Ovary (tissue), 9 donors: ENCODE measurements around the gene OPCML. TPM values are rescaled to one million over a fixed set of nuclear protein-coding genes. Genes with fewer than 3 reads are reported as not detected.

Experiments
- DNase-seq, 5 donors: peaks; one replicate each; pipeline ENCODE4 v3.0.0-alpha.2; 2019 to 2020
- H3K27ac ChIP-seq, 2 donors: fragments of 200-600 bp; one replicate each; pipeline versions ENCODE4 v1.5.1 to v1.8.0; 2019 to 2022
- H3K27me3 ChIP-seq: fragments of 200-600 bp; one replicate; pipeline ENCODE4 v1.8.0; 2022
- H3K36me3 ChIP-seq: fragments of 200-600 bp; sonication (generic); one replicate; pipeline ENCODE4 v1.5.1; 2019
- H3K4me1 ChIP-seq: one replicate; pipeline ENCODE4 v1.8.1; 2013; ENCODE audit warnings: mild to moderate bottlenecking, moderate library complexity; ENCODE audit not compliant: insufficient read depth
- H3K4me3 ChIP-seq: fragments of 200-600 bp; sonication (generic); one replicate; pipeline ENCODE4 v1.5.1; 2017
- H3K9me3 ChIP-seq, 2 donors: fragments of 200-600 bp in 1 of 2; sonication (generic) in 1 of 2; one replicate each; pipeline versions ENCODE4 v1.5.1 to v1.8.1; 2013 to 2019; ENCODE audit warnings: mild to moderate bottlenecking in 1 of 2, moderate library complexity in 1 of 2
- EP300 ChIP-seq: sonication (generic); formaldehyde crosslinking; IDR thresholded peaks from one replicate; pipeline ENCODE4 v1.6.1; 2017; ENCODE audit warnings: antibody characterized with exemption
- POLR2A ChIP-seq: fragments of 450-650 bp; IDR thresholded peaks from one replicate; pipeline ENCODE4 v1.6.1; 2017; ENCODE audit warnings: antibody characterized with exemption, mild to moderate bottlenecking, moderate library complexity
- WGBS, 3 donors: extraction: QIAGEN DNeasy Blood & Tissue Kit in 1 of 3; methylation state at CpG; one replicate each; pipeline versions ENCODE4 v1.1.5 to v1.1.7; 2013 to 2017; 5-methylcytosine and 5-hydroxymethylcytosine counted together
- intact Hi-C, 4 donors: fragments of 100-400 bp; cut with DNase I; formaldehyde crosslinking; loops; one replicate each; pipeline versions ENCODE4 v1.11.0 to v1.15.1; 2022 to 2023
- polyA plus RNA-seq, 2 donors: library from polyadenylated mRNA; stranded (reverse); fragments of 200-250 nt in 1 of 2; fragments of 350-450 nt in 1 of 2; fragmentation: Illumina TruSeq in 1 of 2; extraction: RNeasy Lipid Tissue Mini Kit (QIAGEN cat#74804) in 1 of 2; gene quantifications; one replicate each; pipeline ENCODE4 v1.2.3, GENCODE V29; 2013 to 2014
- total RNA-seq, 7 donors: library from RNA; depleted of rRNA in 2 of 7; stranded (reverse); fragments of >200 nt in 2 of 7; fragmentation: NEBNext Ultra II Directional in 3 of 7; extraction: Animal tissue kit (Norgen Biotek cat#: 25700) in 3 of 7; gene quantifications; one replicate each; pipeline versions ENCODE4 v1.1.0 to v1.2.4, GENCODE V29; 2016 to 2023
- TF ChIP-seq, protein P1 (sequence below), 3 donors: fragments of 450-650 bp in 2 of 3; fragments of 200-600 bp in 1 of 3; IDR thresholded peaks; one replicate each; pipeline versions ENCODE4 v1.5.1 to v1.8.0; 2016 to 2022; ENCODE audit warnings: antibody characterized with exemption in 3 of 3, mild to moderate bottlenecking in 1 of 3
- donor health status: DM: no; HTN: no; CAD: no; lungs with moderate emphysema.
- donor health status: DM: no; HTN: no; CAD: no.
- donor health status: Bipolar disorder and iron deficiency.
- donor health status: DM: yes; HTN: yes; CAD: no.
- donor health status: DM: no; HTN: no; CAD: no.
- donor health status: DM: yes; HTN: yes; CAD: no.

The OPCML gene
- total and polyA plus RNA-seq, 9 donors, result under 0.01 to 2.8 (median 0.32) TPM; not detected in 2

DNA sequence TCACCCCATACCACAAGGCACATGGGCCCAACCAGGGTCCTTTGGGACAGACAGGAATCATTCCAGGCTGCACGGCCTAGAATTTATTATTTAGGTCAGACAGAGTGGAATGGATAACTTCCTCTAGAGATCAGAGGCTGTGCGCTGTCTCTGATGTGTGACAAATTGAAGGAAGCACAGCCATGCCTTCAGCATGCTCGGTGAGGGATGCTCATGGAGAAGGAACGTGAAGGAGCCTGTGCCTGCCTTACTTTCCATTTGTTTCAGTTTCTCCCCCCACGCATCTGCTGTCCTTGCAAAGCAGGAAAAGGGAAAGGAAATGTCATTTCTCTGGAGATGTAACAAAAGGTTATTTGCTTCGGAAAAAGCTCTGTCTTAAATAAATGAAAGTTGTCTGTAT, 644.1 kb downstream of the OPCML start:
- H3K4me1 ChIP-seq, result no peaks in the 10 kb centered on the region
- TF ChIP-seq POLR2A, result no peak
- TF ChIP-seq EP300, result no peak
- TF ChIP-seq, protein P1, sequence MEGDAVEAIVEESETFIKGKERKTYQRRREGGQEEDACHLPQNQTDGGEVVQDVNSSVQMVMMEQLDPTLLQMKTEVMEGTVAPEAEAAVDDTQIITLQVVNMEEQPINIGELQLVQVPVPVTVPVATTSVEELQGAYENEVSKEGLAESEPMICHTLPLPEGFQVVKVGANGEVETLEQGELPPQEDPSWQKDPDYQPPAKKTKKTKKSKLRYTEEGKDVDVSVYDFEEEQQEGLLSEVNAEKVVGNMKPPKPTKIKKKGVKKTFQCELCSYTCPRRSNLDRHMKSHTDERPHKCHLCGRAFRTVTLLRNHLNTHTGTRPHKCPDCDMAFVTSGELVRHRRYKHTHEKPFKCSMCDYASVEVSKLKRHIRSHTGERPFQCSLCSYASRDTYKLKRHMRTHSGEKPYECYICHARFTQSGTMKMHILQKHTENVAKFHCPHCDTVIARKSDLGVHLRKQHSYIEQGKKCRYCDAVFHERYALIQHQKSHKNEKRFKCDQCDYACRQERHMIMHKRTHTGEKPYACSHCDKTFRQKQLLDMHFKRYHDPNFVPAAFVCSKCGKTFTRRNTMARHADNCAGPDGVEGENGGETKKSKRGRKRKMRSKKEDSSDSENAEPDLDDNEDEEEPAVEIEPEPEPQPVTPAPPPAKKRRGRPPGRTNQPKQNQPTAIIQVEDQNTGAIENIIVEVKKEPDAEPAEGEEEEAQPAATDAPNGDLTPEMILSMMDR (IDR thresholded peaks at IDR 0.05), result no peak
- H3K27ac ChIP-seq, result no peak overlapping the region
- intact Hi-C loops, result no loop called here
- H3K9me3 ChIP-seq, result no peaks in the 10 kb centered on the region
- H3K27me3 ChIP-seq, result no peaks in the 10 kb centered on the region
- no peak overlapping the region for H3K4me3 ChIP-seq
- H3K36me3 ChIP-seq, result no peaks in the 10 kb centered on the region
- WGBS, 3 donors, result 35 to 58% (median 48%) methylated on average over 6 of the region's 6 CpGs
- DNase-seq, result no peak

DNA sequence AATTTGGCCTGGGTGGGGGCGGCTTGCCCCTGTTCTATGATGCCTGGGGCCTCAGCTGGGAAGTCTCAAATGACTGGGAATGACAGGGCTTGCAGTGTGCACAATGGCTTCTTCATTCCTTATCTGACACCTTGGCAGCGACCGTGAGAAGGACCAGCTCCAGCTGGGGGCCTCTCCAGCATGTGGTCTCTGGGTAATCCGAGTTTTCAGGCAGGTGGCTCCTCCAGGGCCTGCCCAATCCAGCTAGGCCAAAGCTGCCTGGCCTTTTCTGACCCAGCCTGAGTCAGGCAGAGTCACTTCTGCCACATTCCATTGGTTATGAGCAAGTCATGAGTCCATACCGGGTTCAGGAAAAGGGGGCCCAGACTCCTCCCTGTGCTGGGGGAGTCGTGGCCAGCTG, 646.0 kb downstream of the OPCML start:
- TF ChIP-seq EP300, result no peak
- TF ChIP-seq, protein P1 (IDR thresholded peaks at IDR 0.05), result no peak
- TF ChIP-seq POLR2A, result no peak
- Histone ChIP-seq H3K27me3 (no peaks in the 10 kb centered on the region), H3K27ac (no peak overlapping the region), H3K9me3 (no peaks in the 10 kb centered on the region), H3K4me3 (no peak overlapping the region), H3K36me3 (no peaks in the 10 kb centered on the region), H3K4me1 (no peaks in the 10 kb centered on the region)
- intact Hi-C loops, result no loop called here
- WGBS, 3 donors, result 42 to 59% (median 47%) methylated on average over 6 of the region's 6 CpGs
- DNase-seq, result no peak

DNA sequence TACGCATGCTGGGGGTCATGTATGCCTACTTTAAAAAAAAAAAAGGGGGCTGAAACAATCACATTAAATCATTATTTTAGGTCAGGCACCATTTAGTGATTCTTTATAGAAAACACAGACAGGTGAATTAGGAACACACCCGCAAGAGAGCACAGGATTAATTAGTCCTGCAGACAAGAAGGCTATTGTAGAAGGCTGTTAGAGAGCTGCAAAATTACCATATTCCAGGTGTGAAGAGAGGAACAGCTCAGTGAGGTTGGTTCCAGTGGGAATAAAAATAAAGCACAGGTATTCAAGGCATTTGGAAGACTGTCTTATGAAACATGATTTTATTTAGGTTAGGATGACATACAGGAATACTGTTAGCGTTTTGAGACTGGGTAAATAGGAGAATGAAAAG, 649.1 kb downstream of the OPCML start:
- no peak overlapping the region for H3K27ac ChIP-seq
- no peaks in the 10 kb centered on the region for H3K9me3 ChIP-seq
- H3K4me3 ChIP-seq, result no peak overlapping the region
- no peaks in the 10 kb centered on the region for H3K4me1 ChIP-seq
- WGBS, 3 donors, result 85 to 89% (median 88%) methylated on average over 3 of the region's 3 CpGs
- intact Hi-C loops, result no loop called here
- DNase-seq, result no peak
- TF ChIP-seq EP300 (no peak), POLR2A (no peak)
- TF ChIP-seq, protein P1 (IDR thresholded peaks at IDR 0.05), result no peak
- no peaks in the 10 kb centered on the region for H3K36me3 ChIP-seq
- no peaks in the 10 kb centered on the region for H3K27me3 ChIP-seq

DNA sequence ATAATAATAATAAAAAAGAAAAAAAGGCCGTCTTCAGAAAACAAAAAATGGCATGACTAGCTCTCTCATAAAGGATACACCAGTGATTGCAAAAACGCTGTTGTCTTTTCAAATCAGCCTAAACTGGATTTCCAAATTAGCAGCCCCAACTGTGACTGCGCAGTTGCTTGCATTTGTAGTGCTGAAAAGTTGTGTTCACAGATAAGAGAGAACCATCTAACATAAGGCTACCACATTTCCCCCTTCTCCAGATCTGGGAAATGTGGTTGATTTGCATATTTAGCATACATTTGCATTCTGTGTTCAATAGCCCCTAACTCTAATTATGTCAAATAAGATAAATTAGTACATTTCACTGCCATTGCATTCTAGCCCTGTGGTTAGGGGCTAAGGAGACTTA, 650.7 kb downstream of the OPCML start:
- 56 to 58% (median 56%) methylated on average over 3 of the region's 3 CpGs for WGBS, 3 donors

More for the DNA sequence above, 650.7 kb downstream of the OPCML start:
- H3K36me3 ChIP-seq, result no peaks in the 10 kb centered on the region
- TF ChIP-seq EP300 (no peak), POLR2A (no peak)
- TF ChIP-seq, protein P1 (IDR thresholded peaks at IDR 0.05), result no peak
- no peaks in the 10 kb centered on the region for H3K4me1 ChIP-seq
- no peak for DNase-seq
- intact Hi-C loops, result no loop called here
- H3K4me3 ChIP-seq, result no peak overlapping the region
- H3K27me3 ChIP-seq, result no peaks in the 10 kb centered on the region
- no peaks in the 10 kb centered on the region for H3K9me3 ChIP-seq
- H3K27ac ChIP-seq, result no peak overlapping the region
